Sigmoid colon (tissue), 7 donors: Measurements from ENCODE around the gene TCF12. TPM values are rescaled to one million over a fixed set of nuclear protein-coding genes. Genes with fewer than 3 reads are reported as not detected.

Source experiments
- DNase-seq: peaks from one replicate; pipeline ENCODE4 v3.0.0-alpha.2; 2019
- H3K27ac ChIP-seq, 4 donors: fragments of 200-600 bp; sonication (generic); one replicate each; pipeline ENCODE4 v1.5.1; 2016 to 2019; ENCODE audit warnings: mild to moderate bottlenecking in 1 of 4
- H3K27me3 ChIP-seq, 3 donors: fragments of 200-600 bp; sonication (generic); one replicate each; pipeline ENCODE4 v1.5.1; 2019; ENCODE audit warnings: mild to moderate bottlenecking in 1 of 3
- H3K36me3 ChIP-seq, 4 donors: fragments of 200-600 bp; sonication (generic); one replicate each; pipeline ENCODE4 v1.5.1; 2016 to 2019
- H3K4me1 ChIP-seq, 4 donors: fragments of 200-600 bp; sonication (generic); one replicate each; pipeline ENCODE4 v1.5.1; 2017 to 2019
- H3K4me3 ChIP-seq, 4 donors: fragments of 200-600 bp; sonication (generic); one replicate each; pipeline ENCODE4 v1.5.1; 2017 to 2019; ENCODE audit warnings: mild to moderate bottlenecking in 2 of 4, moderate library complexity in 1 of 4
- H3K9me3 ChIP-seq, 4 donors: fragments of 200-600 bp in 3 of 4; sonication (generic) in 3 of 4; one replicate each; pipeline versions ENCODE4 v1.5.1 to v1.6.1; 2013 to 2019
- EP300 ChIP-seq, 4 donors: sonication (generic); formaldehyde crosslinking; IDR thresholded peaks; one replicate each; pipeline ENCODE4 v1.6.1; 2017; ENCODE audit warnings: antibody characterized with exemption in 4 of 4
- POLR2A ChIP-seq, 2 donors: fragments of 450-650 bp; IDR thresholded peaks; one replicate each; pipeline ENCODE4 v1.6.1; 2016; ENCODE audit warnings: antibody characterized with exemption in 2 of 2, mild to moderate bottlenecking in 2 of 2, moderate library complexity in 2 of 2
- POLR2AphosphoS5 ChIP-seq, 4 donors: sonication (generic); formaldehyde crosslinking; IDR thresholded peaks; one replicate each; pipeline ENCODE4 v1.6.1; 2017; ENCODE audit warnings: antibody characterized with exemption in 4 of 4
- WGBS, 2 donors: extraction: QIAGEN DNeasy Blood & Tissue Kit; methylation state at CpG; one replicate each; pipeline ENCODE4 v1.1.7; 2013; 5-methylcytosine and 5-hydroxymethylcytosine counted together
- intact Hi-C: fragments of 100-400 bp; cut with DNase I; formaldehyde crosslinking; loops from one replicate; pipeline ENCODE4 v1.15.1; 2023
- polyA plus RNA-seq, 3 donors: library from polyadenylated mRNA; stranded (reverse); fragments of 200-250 nt; gene quantifications; one replicate each; pipeline ENCODE4 v1.2.3, GENCODE V29; 2013
- total RNA-seq, 4 donors: library from RNA; depleted of rRNA; stranded (reverse); fragments of >200 nt; gene quantifications; one replicate each; pipeline ENCODE4 v1.1.0, GENCODE V29; 2016
- TF ChIP-seq, protein P1 (sequence below), 4 experiments: fragments of 450-650 bp in 3 of 4; fragments of 200-600 bp in 1 of 4; IDR thresholded peaks; one replicate each; pipeline ENCODE4 v1.5.1; 2016 to 2019; ENCODE audit warnings: antibody characterized with exemption in 4 of 4, mild to moderate bottlenecking in 3 of 4, moderate library complexity in 2 of 4
- donor health status: healthy with polysubstance abuse.
- donor health status: Bipolar disorder and iron deficiency.
- donor health status: healthy.

Gene TCF12
- total and polyA plus RNA-seq, 7 donors, result 13.2 to 147 (median 77.8) TPM

DNA sequence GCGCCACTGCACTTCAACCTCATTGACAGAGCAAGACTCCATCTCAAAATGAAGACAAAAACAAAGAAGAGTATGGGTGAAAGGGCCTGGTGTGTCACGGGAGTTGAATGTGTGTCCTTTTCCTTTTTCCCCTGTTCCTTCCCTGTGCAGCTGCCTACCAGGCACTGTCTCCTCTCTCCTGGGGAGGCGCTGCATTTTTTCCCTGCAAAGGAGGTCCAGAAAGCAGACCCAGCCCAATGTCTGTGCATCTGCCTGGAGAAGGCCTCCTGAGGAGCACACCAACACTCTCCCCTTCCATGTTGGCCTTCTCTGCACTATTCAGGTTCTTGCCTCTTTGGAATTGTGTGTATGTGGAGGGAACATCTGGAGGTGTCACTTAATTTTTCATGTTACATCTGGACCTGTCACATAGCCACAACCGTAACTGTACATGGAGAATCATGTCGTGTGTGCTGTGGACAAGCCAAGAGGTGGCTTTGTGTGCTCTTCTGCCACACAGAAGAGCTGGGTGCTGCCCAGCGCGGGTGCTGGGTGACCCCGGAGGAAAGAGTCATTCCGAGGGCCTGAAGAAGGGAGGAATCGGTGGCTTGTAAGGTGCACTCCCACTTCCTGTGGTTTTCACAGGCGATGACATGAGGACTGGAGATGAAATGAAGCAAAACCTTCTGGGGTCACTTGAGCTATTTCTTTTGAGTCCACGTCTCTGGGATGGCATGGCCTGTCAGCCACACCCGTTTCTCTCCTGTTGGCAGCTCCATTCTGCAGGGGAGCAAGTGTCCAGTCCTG is 411.3 kb downstream of the TCF12 start:
- intact Hi-C loops, result no loop called here
- WGBS, 2 donors, result 73 to 88% methylated on average over 13 of the region's 13 CpGs
- DNase-seq, result no peak
- Histone ChIP-seq H3K4me1 (no peaks in the 10 kb centered on the region), H3K4me3 (no peak overlapping the region), H3K9me3 (no peaks in the 10 kb centered on the region), H3K27ac (no peak overlapping the region), H3K36me3 (no peaks in the 10 kb centered on the region), H3K27me3 (peaks cover 0 to 3% (median 0%) of the 10 kb centered on the region in 3 donors)
- TF ChIP-seq POLR2AphosphoS5 (IDR thresholded peaks at IDR 0.05) (no peak), POLR2A (IDR thresholded peaks at IDR 0.05) (no peak), EP300 (IDR thresholded peaks at IDR 0.05) (no peak)
- TF ChIP-seq, protein P1, sequence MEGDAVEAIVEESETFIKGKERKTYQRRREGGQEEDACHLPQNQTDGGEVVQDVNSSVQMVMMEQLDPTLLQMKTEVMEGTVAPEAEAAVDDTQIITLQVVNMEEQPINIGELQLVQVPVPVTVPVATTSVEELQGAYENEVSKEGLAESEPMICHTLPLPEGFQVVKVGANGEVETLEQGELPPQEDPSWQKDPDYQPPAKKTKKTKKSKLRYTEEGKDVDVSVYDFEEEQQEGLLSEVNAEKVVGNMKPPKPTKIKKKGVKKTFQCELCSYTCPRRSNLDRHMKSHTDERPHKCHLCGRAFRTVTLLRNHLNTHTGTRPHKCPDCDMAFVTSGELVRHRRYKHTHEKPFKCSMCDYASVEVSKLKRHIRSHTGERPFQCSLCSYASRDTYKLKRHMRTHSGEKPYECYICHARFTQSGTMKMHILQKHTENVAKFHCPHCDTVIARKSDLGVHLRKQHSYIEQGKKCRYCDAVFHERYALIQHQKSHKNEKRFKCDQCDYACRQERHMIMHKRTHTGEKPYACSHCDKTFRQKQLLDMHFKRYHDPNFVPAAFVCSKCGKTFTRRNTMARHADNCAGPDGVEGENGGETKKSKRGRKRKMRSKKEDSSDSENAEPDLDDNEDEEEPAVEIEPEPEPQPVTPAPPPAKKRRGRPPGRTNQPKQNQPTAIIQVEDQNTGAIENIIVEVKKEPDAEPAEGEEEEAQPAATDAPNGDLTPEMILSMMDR (IDR thresholded peaks at IDR 0.05), result no peak

DNA sequence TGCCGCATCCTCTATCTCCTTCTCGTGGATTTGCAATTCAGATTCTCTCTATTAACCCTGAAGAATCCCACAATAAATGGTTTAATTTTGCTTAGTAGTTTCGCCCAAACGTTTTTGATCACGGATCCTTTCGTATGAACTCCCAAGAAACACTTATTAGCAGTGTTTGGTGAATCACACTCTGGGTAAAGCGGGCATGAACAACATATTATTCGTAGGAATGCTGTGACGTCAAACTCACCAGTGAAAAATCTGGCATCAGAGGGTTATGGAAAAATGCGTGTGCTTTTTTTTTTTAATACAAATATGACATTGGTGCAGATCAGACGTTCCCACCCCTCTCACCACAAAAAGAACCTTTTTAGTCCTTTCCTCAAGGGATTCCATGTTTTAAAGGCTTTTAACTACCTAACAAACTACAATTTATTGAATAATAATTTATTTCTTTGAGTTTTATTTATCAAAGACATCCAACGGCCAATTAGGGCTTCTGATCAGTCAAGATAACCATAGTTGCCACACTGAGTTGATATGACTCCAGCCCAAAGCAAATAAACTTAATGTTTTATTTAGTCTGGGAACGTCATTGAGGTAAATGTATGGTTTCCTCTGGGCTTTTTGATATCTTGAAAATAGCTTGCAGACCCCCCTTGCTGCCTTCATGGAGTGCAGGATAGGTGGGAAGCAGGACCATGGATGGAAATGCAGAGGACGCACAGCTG is 412.3 kb downstream of the TCF12 start:
- H3K27me3 ChIP-seq, result peaks cover 0 to 3% (median 0%) of the 10 kb centered on the region in 3 donors
- WGBS, 2 donors, result 81 to 85% methylated on average over 14 of the region's 14 CpGs
- H3K4me1 ChIP-seq, result no peaks in the 10 kb centered on the region
- H3K9me3 ChIP-seq, result no peaks in the 10 kb centered on the region
- H3K4me3 ChIP-seq, result no peak overlapping the region
- no peak overlapping the region for H3K27ac ChIP-seq
- no peaks in the 10 kb centered on the region for H3K36me3 ChIP-seq
- no peak for DNase-seq
- no peak for TF ChIP-seq POLR2A (IDR thresholded peaks at IDR 0.05)
- intact Hi-C loops, result no loop called here

DNA sequence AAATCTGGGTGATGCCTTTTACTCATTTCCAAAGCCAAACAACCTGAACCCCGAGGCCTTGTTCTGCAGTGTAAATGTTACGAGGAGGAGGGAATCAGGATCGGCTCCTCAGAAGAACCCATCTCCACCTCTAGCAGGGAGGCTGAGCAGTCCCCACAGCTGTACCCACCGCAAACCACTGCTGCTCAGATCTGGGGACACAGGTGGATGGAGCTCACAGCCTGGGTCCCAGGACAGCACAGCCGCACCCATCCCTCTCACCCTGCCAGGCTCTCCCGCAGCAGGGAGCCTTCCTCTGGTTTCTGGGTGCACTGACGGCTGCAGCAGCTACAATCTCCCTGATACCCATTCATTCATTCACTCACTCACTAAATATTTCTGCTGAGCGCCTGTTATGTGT is 413.9 kb downstream of the TCF12 start:
- no peaks in the 10 kb centered on the region for H3K36me3 ChIP-seq
- no peak for DNase-seq
- WGBS, 2 donors, result 91 to 93% methylated on average over 8 of the region's 8 CpGs
- intact Hi-C loops, result no loop called here
- no peaks in the 10 kb centered on the region for H3K9me3 ChIP-seq
- TF ChIP-seq POLR2A (IDR thresholded peaks at IDR 0.05) (no peak), POLR2AphosphoS5 (IDR thresholded peaks at IDR 0.05) (no peak), EP300 (IDR thresholded peaks at IDR 0.05) (no peak)
- TF ChIP-seq, protein P1 (IDR thresholded peaks at IDR 0.05), result no peak
- no peak overlapping the region for H3K4me3 ChIP-seq
- H3K27ac ChIP-seq, result no peak overlapping the region
- peaks cover 0 to 3% (median 0%) of the 10 kb centered on the region in 3 donors for H3K27me3 ChIP-seq
- no peaks in the 10 kb centered on the region for H3K4me1 ChIP-seq

DNA sequence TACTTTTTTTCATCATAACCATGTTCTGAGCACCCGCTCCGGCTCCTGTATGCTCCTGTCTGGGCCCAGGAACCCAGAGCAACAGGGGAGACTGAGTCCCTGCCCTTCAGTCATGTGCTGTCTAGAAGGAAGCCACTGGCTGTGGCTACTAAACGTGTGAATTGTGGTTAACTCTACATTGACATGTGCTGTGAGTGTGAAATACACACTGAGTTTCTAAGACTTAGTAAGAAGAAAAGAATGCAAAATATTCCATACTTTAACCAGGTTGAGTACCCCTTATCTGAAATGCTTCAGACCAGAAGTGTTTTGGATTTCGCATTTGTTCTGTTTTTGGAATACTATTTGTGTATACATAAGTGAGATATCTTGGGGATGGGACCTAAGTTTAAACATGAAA is 415.0 kb downstream of the TCF12 start:
- intact Hi-C loops, result no loop called here
- 87 to 94% methylated on average over 4 of the region's 4 CpGs for WGBS, 2 donors

DNA sequence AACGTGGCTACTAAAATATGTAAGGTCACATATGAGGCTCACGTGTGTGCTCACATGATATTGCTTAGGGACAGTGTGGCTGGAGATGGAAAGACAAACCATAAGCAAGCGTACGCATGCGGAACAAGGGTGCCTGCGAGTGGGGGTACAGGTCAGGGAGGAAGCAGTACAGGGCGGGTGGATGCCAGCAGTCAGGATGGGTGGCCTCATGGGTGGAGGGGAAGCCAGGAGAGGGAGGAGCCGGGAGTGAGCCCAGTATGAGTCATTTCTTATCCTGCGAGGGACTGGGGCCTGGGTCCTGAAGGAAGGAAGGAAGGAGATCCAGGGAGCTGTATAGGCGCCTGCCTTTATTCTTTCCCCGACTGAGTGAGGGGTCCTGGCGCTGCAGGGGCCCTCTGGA is 415.8 kb downstream of the TCF12 start:
- WGBS, 2 donors, result 78 to 82% methylated on average over 12 of the region's 12 CpGs
- Histone ChIP-seq H3K36me3 (no peaks in the 10 kb centered on the region), H3K4me1 (no peaks in the 10 kb centered on the region), H3K27me3 (peaks cover 0 to 3% (median 0%) of the 10 kb centered on the region in 3 donors), H3K27ac (no peak overlapping the region), H3K4me3 (no peak overlapping the region), H3K9me3 (no peaks in the 10 kb centered on the region)
- TF ChIP-seq, protein P1 (IDR thresholded peaks at IDR 0.05), result no peak
- no peak for TF ChIP-seq POLR2AphosphoS5 (IDR thresholded peaks at IDR 0.05)
- no peak for TF ChIP-seq POLR2A (IDR thresholded peaks at IDR 0.05)
- no peak for TF ChIP-seq EP300 (IDR thresholded peaks at IDR 0.05)
- intact Hi-C loops, result no loop called here
- no peak for DNase-seq

More for the DNA sequence above, 415.0 kb downstream of the TCF12 start:
- no peak for DNase-seq
- TF ChIP-seq, protein P1 (IDR thresholded peaks at IDR 0.05), result no peak
- TF ChIP-seq POLR2AphosphoS5 (IDR thresholded peaks at IDR 0.05) (no peak), EP300 (IDR thresholded peaks at IDR 0.05) (no peak), POLR2A (IDR thresholded peaks at IDR 0.05) (no peak)
- Histone ChIP-seq H3K9me3 (no peaks in the 10 kb centered on the region), H3K4me3 (no peak overlapping the region), H3K4me1 (no peaks in the 10 kb centered on the region), H3K36me3 (no peaks in the 10 kb centered on the region), H3K27me3 (peaks cover 0 to 3% (median 0%) of the 10 kb centered on the region in 3 donors), H3K27ac (no peak overlapping the region)
